HG03025 (cell line): ENCODE results near the gene AMN.

Source experiments
- ATAC-seq: cut with Tn5 transposase; IDR thresholded peaks from one replicate; pipeline ENCODE4 v1.9.1; 2021; ENCODE audit warnings: mild to moderate bottlenecking, moderate library complexity; ENCODE audit not compliant: unreplicated experiment, low FRiP score

The AMN gene

DNA sequence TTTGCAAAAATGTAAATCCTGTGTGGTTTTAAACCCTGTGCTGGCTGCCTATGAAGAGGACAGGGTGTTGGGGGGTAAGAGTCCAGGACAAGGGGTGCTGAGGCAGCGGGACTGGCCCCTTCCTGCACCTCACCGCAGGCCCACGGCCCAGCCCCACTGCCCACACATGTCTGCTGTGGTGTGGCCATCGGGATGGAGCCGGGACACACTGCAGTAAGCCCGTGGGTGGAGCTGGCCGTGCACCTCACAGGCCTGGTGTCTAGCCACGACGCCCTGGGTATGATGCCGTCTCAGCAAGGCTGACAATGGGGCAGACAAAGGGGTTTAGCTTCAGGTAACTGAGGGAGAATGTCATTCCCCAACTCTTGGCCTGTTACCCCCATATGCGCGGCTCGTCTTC is 19.6 kb downstream of the AMN start:
- no peak for ATAC-seq

GRCh38 chr14:102943454-102943853 is 21.0 kb downstream of the AMN start:
- no peak for ATAC-seq

DNA sequence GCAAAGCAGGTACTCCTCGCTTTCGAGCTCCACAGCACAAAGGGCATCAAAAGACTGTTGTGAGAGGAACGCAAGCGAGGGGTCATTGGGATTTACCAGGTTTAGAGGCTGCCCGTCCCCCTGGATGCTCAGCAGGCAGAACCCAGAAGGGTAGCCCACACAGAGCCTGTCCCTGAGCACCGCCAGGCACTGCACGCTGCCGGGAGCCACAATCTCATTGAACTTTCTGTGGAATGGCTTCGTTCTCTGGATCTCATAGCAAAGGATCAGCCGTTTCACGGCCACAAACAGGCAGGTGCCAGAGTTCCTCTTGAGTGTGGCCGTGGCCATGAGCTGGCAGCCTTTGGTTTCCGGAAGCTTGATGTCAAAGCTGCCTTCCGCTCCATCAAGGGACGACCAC is 21.5 kb downstream of the AMN start:
- ATAC-seq, result no peak

- ATAC-seq, result no peak
These were observed 22.2 kb downstream of the AMN start for GRCh38 chr14:102944448-102945330.

- ATAC-seq, result no peak
These were observed 23.1 kb downstream of the AMN start for GRCh38 chr14:102945346-102946130.

DNA sequence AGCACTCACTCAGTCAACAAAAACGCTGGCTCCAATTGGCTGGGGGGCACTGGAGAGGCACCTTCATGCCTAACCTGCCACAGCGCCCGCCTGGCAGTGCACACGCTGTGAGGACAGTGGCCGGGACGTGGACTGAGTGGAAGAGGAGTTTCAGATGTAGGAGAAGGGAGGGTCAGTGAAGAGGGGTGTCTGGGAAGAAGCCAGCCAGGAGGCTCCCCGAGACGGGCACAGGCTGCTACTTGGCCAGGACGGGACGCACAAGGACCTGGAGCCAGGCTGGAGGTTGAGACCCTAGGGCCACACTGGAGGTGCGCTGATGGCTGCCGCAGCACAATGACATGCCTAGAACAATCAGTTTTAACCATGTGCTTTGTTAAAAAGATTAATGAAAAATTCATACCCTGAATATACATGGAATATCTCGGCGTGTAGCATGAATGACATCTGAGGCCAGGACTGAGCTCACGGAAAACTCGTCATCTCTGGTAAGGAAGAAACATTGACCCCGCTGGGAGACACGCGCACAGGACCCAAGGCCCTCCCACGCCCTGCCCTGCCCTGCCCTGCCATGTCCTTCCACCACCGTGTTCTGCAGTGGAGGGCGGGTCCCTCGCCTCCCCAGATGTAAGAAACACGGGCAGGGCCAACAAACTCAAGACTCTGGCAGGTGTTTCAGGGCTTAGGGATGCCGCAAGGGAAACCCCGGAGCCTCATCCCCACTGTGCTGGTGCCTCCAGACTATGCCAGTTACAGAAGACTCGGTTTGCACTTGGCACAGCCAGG is 25.0 kb downstream of the AMN start:
- ATAC-seq, result no peak

DNA sequence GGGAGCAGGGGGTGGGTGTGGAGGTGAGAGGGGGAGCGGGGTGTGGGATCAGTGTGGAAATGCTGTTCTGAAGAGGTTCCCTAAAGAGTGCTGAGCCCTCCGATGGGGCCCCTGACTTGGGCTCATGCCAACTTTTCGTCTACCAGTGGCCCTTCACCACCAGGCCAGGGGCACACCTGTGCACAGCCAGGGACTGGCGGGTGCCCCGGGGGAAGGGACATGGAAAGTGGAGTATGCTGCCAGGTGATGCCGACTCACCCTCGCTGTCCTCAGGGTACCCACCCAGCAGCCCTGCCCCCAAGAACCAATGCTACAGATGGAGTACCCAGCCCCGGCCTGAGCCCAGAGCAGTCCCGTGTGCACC is 26.2 kb downstream of the AMN start:
- ATAC-seq, result no peak

DNA sequence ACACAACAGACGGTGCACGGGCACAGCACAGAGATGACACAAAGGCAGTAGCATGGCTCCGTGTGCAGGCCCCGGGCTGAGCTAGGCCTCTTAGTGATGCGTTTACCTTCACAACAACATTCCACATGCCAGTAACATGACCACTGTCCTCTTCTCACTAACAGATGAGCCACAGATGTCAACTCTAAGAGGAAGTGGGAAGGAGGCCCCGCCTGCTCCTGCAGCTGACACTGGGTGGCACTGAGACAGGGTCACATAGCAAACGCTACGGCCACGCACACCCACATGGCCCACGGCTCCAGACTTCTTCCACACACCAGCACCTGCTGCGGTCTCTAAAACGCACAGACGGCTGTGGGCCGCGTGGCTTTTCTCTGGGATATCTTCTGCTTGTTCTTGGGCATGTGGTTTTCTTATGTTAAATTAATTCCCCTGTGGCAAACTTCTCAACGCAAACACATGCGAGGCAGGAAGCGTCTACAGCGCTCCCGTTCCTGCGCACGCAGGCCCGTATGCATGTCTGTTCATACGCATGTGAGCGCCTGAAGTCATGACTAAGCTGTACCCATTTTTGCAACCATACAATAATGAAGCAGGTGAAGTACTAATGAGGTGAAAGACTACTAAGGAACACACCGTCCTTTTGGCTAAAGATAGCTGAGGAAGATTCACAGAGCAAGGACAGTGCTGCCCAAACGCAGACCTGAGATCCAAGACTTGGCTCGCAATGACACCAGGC is 26.8 kb downstream of the AMN start:
- ATAC-seq, result no peak

GRCh38 chr14:102949801-102950451 is 27.5 kb downstream of the AMN start:
- no peak for ATAC-seq

GRCh38 chr14:102951034-102951433 is 28.6 kb downstream of the AMN start:
- ATAC-seq, result no peak

DNA sequence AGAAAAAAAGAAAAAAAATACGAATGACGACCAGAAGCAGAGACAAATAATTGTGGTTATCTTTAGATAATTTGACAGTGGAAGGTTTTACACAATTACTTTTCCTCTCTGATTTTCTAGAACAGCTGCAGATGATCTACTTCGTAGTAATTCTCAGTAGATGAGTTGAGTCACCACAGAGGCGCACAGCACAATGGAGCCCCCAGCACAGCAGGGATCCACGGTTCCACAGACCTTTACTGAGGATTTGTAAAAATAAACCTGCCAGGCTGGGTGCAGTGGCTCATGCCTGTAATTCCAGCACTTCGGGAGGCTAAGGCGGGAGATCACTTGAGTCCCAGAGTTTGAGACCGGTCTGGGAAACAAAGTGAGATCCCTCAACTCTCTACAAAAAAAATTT is 29.3 kb downstream of the AMN start:
- ATAC-seq, result no peak

DNA sequence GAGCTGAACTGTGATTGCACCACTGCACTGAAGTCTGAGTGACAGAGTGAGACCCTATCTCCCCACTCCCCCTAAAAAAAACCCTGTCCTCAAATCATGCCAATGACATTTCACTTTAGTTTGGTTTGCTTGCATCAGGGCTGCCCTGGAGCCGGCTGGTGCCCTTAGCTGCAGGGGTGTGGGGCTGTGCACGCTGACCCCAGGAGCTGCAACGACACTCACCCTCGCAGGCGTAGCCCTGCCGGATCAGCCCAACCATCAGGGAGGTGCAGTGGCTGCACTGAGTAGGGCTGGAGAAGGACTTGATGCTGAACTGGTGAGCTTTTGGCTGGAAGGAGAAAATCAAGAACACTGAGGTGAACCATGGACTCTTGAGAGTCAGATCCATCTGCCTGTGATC is 29.8 kb downstream of the AMN start:
- ATAC-seq, result no peak

- no peak for ATAC-seq
These were observed 30.6 kb downstream of the AMN start for GRCh38 chr14:102953100-102953499.

GRCh38 chr14:102954081-102954789 is 31.8 kb downstream of the AMN start:
- no peak for ATAC-seq

GRCh38 chr14:102955636-102956408 is 33.4 kb downstream of the AMN start:
- ATAC-seq, result no peak

- no peak for ATAC-seq
These were observed 34.8 kb downstream of the AMN start for GRCh38 chr14:102957222-102957621.

DNA sequence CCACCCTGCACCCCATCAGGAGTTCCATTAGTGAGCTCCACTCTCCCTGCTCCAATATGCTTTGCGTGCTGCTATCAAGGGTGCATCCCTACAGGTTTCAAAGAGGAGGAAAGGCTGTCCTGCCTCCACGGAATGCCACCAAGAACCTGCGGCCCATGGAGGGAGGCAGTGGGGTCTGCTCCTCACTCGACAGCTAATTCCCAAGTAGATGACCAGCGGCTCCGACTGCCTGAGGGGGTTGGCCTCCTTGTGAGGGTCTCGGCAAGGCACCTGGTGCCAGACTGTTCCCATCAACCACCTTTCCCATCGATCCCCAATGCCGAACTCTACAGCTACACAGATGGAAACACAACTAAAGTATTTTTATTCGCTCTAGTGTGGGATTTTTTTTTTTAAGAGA is 36.0 kb downstream of the AMN start:
- no peak for ATAC-seq

- ATAC-seq, result no peak
These were observed 39.7 kb downstream of the AMN start for GRCh38 chr14:102962111-102962627.
